ENCODE results near the gene MTCH1.
"Not testable (repeated sequence)": the region's sequence is repeated elsewhere in the genome, so short reads cannot be mapped to it uniquely, and the experiment has no call there.

The MTCH1 gene

GRCh38 chr6:36955136-36955535 lies 30.9 kb downstream of the MTCH1 start:
- FAIRE-seq, result no peak
- DNase-seq (ENCODE audit: insufficient read length, low spot score), result no peak

GRCh38 chr6:36954262-36954931 lies 31.6 kb downstream of the MTCH1 start, which contains the start of gene PI16:
TSS of gene PI16 (plus strand) at chr6:36954738. CDS start at chr6:36954761, 23 bp downstream.
- DNase-seq (ENCODE audit: insufficient read length, low spot score) (no peak), FAIRE-seq (peak; percentile 52)

- FAIRE-seq, result no peak
- no peak for DNase-seq (ENCODE audit: insufficient read length, low spot score)
Measured at GRCh38 chr6:36953931-36954261, 32.1 kb downstream of the MTCH1 start.

GRCh38 chr6:36949636-36950035 lies 36.4 kb downstream of the MTCH1 start:
- DNase-seq (ENCODE audit: insufficient read length, low spot score) (no peak), FAIRE-seq (no peak)

GRCh38 chr6:36949076-36949475 lies 36.9 kb downstream of the MTCH1 start:
- FAIRE-seq, result not testable (repeated sequence)

GRCh38 chr6:36947570-36948351 lies 38.2 kb downstream of the MTCH1 start:
- DNase-seq (ENCODE audit: insufficient read length, low spot score) (no peak), FAIRE-seq (peak; percentile 42)

More at GRCh38 chr6:36949076-36949475, 36.9 kb downstream of the MTCH1 start:
- not testable (repeated sequence) for DNase-seq (ENCODE audit: insufficient read length, low spot score)

GRCh38 chr6:36946526-36946925 lies 39.5 kb downstream of the MTCH1 start:
- DNase-seq (ENCODE audit: insufficient read length, low spot score) (no peak), FAIRE-seq (no peak)

- no peak for FAIRE-seq
- DNase-seq (ENCODE audit: insufficient read length, low spot score), result no peak
Measured at GRCh38 chr6:36945301-36945700, 40.7 kb downstream of the MTCH1 start.

- no peak for DNase-seq (ENCODE audit: insufficient read length, low spot score)
- no peak for FAIRE-seq
Measured at GRCh38 chr6:36944650-36945049, 41.3 kb downstream of the MTCH1 start.

- not testable (repeated sequence) for FAIRE-seq; DNase-seq (ENCODE audit: insufficient read length, low spot score)
Measured at GRCh38 chr6:36942329-36942728, 43.7 kb downstream of the MTCH1 start.

- not testable (repeated sequence) for FAIRE-seq; DNase-seq (ENCODE audit: insufficient read length, low spot score)
Measured at GRCh38 chr6:36941561-36941960, 44.4 kb downstream of the MTCH1 start.

GRCh38 chr6:36940027-36940426 lies 46.0 kb downstream of the MTCH1 start:
- DNase-seq (ENCODE audit: insufficient read length, low spot score) (no peak), FAIRE-seq (peak; percentile 49)

- not testable (repeated sequence) for DNase-seq (ENCODE audit: insufficient read length, low spot score); FAIRE-seq
Measured at GRCh38 chr6:36939005-36939404, 47.0 kb downstream of the MTCH1 start.

GRCh38 chr6:36938536-36938935 lies 47.5 kb downstream of the MTCH1 start:
- FAIRE-seq, result peak; percentile 89
- peak; percentile 96 for DNase-seq (ENCODE audit: insufficient read length, low spot score)

GRCh38 chr6:36937896-36938295 lies 48.1 kb downstream of the MTCH1 start:
- DNase-seq (ENCODE audit: insufficient read length, low spot score), result no peak
- FAIRE-seq, result no peak

- DNase-seq (ENCODE audit: insufficient read length, low spot score), result no peak
- no peak for FAIRE-seq
Measured at GRCh38 chr6:36936824-36937223, 49.2 kb downstream of the MTCH1 start.

GRCh38 chr6:36934901-36935300 lies 51.1 kb downstream of the MTCH1 start:
- no peak for FAIRE-seq

GRCh38 chr6:36933519-36933918 lies 52.5 kb downstream of the MTCH1 start:
- DNase-seq (ENCODE audit: insufficient read length, low spot score) (no peak), FAIRE-seq (no peak)

More at GRCh38 chr6:36934901-36935300, 51.1 kb downstream of the MTCH1 start:
- no peak for DNase-seq (ENCODE audit: insufficient read length, low spot score)

- DNase-seq (ENCODE audit: insufficient read length, low spot score), result peak; percentile 73
- FAIRE-seq, result no peak
Measured at GRCh38 chr6:36933102-36933501, 52.9 kb downstream of the MTCH1 start.

- DNase-seq (ENCODE audit: insufficient read length, low spot score) (no peak), FAIRE-seq (no peak)
Measured at GRCh38 chr6:36930483-36930882, 55.5 kb downstream of the MTCH1 start.

- no peak for FAIRE-seq
- DNase-seq (ENCODE audit: insufficient read length, low spot score), result peak; percentile 47
Measured at GRCh38 chr6:36929607-36930006, 56.4 kb downstream of the MTCH1 start.

GRCh38 chr6:36929152-36929551 lies 56.8 kb downstream of the MTCH1 start:
- FAIRE-seq, result no peak
- DNase-seq (ENCODE audit: insufficient read length, low spot score), result no peak

All from HTR-8/SVneo (cell line).